Stimulated activated CD4-positive, alpha-beta T cell treated with anti-CD3 and anti-CD28 coated beads, TNF-alpha, amount 100 ng/mL, for 4 hours (primary cell): ENCODE results near the gene MPDU1.
"Not testable (repeated sequence)": the region's sequence is repeated elsewhere in the genome, so short reads cannot be mapped to it uniquely, and the experiment has no call there.

Experiments
- DNase-seq, 3 experiments: peaks; one replicate each; pipeline ENCODE4 v3.0.0-alpha.2; 2020; ENCODE audit warnings: low read depth in 3 of 3

Gene MPDU1

GRCh38 chr17:7580604-7581575 is 2.8 kb upstream of the MPDU1 start:
- DNase-seq = no peak

DNA sequence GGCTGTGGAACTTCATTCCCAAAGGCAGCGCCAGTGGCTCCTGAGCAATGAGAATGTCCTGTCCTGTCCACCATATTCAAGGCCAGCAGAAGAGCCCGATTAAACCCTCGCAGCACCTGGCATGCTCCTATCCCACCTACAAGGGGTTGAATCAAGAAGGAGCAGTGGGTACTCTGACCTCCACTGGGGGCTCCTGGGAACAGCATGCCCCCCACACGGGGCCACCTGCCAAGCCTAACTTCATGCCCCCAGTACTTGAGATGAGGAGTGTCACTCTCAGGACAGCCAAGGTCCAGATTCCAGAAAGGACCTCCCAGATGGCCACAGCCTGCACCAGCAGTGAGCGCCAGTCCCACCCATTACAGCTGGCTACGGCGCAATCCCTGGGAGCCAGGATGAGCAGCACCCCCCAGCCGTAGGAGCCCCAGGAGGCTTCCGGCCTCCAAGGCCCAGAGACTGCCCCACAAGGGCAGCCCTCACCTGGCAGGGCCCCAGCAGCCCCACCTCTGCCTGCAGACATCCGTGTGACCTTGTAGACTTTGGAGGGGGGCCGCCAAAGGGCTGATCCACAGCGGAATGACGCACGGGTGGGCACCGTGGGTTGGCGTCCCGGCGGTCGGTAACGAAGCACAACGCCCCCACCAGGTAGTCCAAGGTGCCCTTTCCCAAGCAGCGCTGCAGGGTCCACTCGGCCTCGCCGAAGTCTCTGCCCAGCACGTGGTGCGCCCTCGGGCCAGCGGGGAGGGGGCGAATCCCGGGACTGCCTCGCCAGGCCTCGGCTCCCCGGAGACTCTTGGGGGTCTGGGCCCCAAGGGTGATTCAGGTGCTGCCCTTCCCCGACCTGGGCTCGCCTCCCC is 1.0 kb upstream of the MPDU1 start:
- DNase-seq = no peak

DNA sequence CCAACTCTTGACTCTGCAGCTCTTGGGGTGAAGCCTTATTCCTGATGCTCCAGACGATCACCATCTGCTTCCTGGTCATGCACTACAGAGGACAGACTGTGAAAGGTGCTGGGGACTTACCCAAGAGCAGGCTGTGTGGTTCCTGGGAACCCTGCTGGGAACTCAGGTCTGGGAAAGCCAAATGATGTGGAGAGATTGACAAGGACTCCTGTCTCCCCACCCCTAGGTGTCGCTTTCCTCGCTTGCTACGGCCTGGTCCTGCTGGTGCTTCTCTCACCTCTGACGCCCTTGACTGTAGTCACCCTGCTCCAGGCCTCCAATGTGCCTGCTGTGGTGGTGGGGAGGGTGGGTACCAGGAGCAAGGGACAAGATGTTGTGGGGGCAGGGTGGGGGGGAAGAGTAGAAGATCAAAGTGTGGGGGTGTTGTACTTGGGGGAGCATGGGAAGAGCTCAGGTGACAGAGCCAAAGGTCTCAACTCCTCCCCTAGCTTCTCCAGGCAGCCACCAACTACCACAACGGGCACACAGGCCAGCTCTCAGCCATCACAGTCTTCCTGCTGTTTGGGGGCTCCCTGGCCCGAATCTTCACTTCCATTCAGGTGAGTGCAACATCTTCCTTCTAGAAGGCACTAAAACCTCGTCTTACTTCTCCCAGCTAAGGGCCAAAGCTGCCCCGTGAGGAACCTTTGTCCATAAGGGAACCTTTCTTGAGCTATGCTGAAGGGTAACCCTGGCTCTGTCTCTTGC is 3.2 kb downstream of the MPDU1 start:
- DNase-seq = no peak

GRCh38 chr17:7587420-7588151 is 3.9 kb downstream of the MPDU1 start:
- no peak for DNase-seq

- DNase-seq = no peak
Measured at GRCh38 chr17:7588553-7589203, 5.0 kb downstream of the MPDU1 start.

DNA sequence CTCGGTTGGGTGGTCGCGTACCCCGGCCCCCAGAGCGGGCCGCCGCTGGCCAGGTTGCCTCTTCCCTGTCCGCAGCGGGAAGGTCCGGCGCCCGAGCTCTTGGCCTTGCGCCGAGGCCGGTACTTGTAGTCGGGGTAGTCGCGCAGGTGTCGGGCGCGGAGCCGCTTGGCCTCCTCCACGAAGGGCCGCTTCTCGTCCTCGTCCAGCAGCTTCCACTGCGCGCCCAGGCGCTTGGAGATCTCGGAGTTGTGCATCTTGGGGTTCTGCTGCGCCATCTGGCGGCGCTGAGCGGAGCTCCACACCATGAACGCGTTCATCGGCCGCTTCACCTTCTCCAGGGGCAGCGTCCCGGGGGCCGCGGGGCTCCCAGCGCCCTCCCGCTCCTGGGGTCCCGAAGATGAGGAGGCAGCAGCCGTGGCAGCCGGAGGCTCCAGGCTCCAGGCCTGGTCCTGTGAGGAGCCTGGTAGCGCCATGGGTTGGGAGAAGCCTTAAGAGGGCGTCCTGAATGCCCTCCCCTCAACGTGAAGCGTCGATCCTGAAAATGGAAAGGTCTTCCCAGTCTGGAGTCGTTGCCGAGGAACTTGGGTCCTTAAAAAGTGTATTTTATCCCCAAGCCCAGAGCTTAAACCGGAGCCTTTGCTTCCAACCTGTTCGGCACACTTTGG is 5.7 kb downstream of the MPDU1 start:
- DNase-seq = peak in 2 of 3 experiments; percentile 45 to 49

- DNase-seq = no peak
Measured at GRCh38 chr17:7589891-7590691, 6.4 kb downstream of the MPDU1 start, which contains the start of gene SOX15. Gene SOX15 (minus strand): TSS chr17:7590094. CDS start chr17:7589676, 418 bp downstream.

GRCh38 chr17:7590743-7591142 is 7.1 kb downstream of the MPDU1 start:
- no peak for DNase-seq

GRCh38 chr17:7591596-7591995 is 7.9 kb downstream of the MPDU1 start:
- DNase-seq = no peak

GRCh38 chr17:7592422-7593021 is 8.9 kb downstream of the MPDU1 start:
- DNase-seq = no peak

GRCh38 chr17:7593296-7593695 is 9.6 kb downstream of the MPDU1 start:
- DNase-seq = no peak

DNA sequence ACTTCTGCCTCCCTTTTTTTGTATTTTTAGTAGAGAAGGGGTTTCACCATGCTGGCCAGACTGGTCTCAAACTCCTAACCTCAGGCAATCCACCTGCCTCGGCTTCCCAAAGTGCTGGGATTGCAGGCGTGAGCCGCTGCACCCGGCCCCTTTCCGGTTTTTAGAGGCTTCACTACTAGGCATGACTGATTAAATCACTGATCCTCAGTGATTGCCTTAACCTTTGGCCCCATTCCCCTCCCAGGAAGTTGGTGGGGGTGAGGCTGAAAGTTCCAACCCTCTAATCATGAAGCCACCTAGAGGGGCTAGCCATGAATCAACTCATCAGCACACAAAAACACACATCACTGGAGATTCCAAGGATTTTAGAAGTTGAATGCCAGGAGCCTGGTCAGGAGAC is 13.9 kb downstream of the MPDU1 start:
- not testable (repeated sequence) for DNase-seq

DNA sequence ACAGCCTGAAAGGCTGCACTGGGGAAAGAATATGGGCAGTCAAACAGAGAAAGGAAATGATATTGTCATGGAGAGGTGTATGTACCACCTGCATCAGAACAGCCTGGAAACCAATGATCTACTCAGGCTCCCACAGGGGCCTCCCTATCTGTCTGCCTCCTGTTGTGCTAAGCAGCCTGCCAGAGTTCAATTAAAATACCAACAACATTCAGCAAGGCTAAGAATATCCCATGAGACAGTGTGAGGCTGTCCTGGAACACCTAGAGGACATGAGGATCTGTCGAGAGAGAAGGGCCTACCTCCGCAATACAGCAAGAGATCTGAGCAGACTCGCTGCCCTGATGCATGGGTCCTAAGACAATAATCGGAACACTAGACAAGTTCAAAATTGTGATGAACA is 22.6 kb downstream of the MPDU1 start:
- DNase-seq = no peak

- no peak for DNase-seq
Measured at GRCh38 chr17:7610641-7611040, 27.0 kb downstream of the MPDU1 start.

DNA sequence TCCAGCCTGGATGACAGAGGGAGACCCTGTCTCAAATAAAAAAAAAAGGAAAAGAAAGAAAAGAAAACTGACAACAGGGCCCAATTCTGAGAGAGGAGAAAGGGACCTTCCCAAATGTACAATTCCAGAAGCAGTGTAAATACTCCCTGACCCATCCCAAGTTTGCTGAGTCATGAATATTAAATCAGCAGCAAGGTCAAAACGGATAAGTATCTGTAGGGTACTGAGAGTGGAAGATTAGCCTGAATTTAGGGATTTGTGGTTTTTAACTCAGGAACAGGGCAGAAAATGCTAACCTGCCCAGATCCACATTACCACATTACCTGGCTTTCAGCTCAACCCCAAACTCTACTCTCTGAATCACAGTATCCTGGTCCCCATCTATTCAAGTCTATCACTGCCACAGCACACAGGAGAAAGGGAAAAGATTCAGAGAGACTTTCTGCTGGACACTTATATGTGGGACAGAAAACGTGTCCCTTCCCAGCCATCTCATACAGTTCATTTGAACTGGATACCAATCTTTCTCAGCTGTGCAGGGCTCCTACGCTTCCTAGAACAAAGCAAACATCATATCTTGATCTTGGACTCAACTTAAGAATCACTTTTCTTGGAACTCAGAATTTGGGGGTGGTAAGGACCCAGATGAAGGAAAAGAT is 28.1 kb downstream of the MPDU1 start:
- DNase-seq = no peak

- DNase-seq = no peak
Measured at GRCh38 chr17:7612294-7612640, 28.6 kb downstream of the MPDU1 start.

GRCh38 chr17:7613769-7614424 is 30.2 kb downstream of the MPDU1 start:
- no peak for DNase-seq
